AG09319 (cell line): Measurements from ENCODE around the gene MVB12B.

ENCODE experiments used
- DNase-seq: peaks from one replicate; pipeline ENCODE4 v3.0.0-alpha.2; 2010; ENCODE audit warnings: low read depth; ENCODE audit errors: extremely low read depth
- CTCF ChIP-seq: IDR thresholded peaks from 2 replicates; pipeline ENCODE4 v1.5.1; 2011; ENCODE audit warnings: low read depth, mild to moderate bottlenecking, inconsistent platforms, low read length, moderate library complexity

MVB12B gene

GRCh38 chr9:126515001-126515872 lies 188.6 kb downstream of the MVB12B start:
- no peak for TF ChIP-seq CTCF
- no peak for DNase-seq

- DNase-seq = no peak
- no peak for TF ChIP-seq CTCF
Measured at GRCh38 chr9:126515873-126516505, 189.4 kb downstream of the MVB12B start.

GRCh38 chr9:126516561-126516935 lies 189.9 kb downstream of the MVB12B start:
- DNase-seq = no peak
- no peak for TF ChIP-seq CTCF

GRCh38 chr9:126516936-126517832 lies 190.6 kb downstream of the MVB12B start:
- DNase-seq = peak; percentile 41
- no peak for TF ChIP-seq CTCF

GRCh38 chr9:126517833-126518356 lies 191.3 kb downstream of the MVB12B start:
- TF ChIP-seq CTCF = no peak
- no peak for DNase-seq

GRCh38 chr9:126518763-126519162 lies 192.1 kb downstream of the MVB12B start:
- no peak for TF ChIP-seq CTCF
- DNase-seq = no peak
